ENCODE results near the gene PARVB.

Gene PARVB

GRCh38 chr22:44136786-44137185 is 112.7 kb downstream of the PARVB start:
- DNase-seq (ENCODE audit: low spot score): no peak

- no peak for DNase-seq (ENCODE audit: low spot score)
These were observed 113.3 kb downstream of the PARVB start for GRCh38 chr22:44137415-44137814.

- no peak for DNase-seq (ENCODE audit: low spot score)
These were observed 115.7 kb downstream of the PARVB start for GRCh38 chr22:44139773-44140172.

- no peak for DNase-seq (ENCODE audit: low spot score)
These were observed 118.5 kb downstream of the PARVB start for GRCh38 chr22:44142421-44143104.

- DNase-seq (ENCODE audit: low spot score): no peak
These were observed 119.0 kb downstream of the PARVB start for GRCh38 chr22:44143105-44143474.

GRCh38 chr22:44143579-44143978 is 119.5 kb downstream of the PARVB start:
- DNase-seq (ENCODE audit: low spot score): no peak

- DNase-seq (ENCODE audit: low spot score): no peak
These were observed 120.0 kb downstream of the PARVB start for GRCh38 chr22:44144046-44144569.

GRCh38 chr22:44145544-44145943 is 121.4 kb downstream of the PARVB start:
- DNase-seq (ENCODE audit: low spot score): no peak

- no peak for DNase-seq (ENCODE audit: low spot score)
These were observed 122.2 kb downstream of the PARVB start for GRCh38 chr22:44146088-44146861.

- no peak for DNase-seq (ENCODE audit: low spot score)
These were observed 123.0 kb downstream of the PARVB start for GRCh38 chr22:44147008-44147645.

- no peak for DNase-seq (ENCODE audit: low spot score)
These were observed 123.9 kb downstream of the PARVB start for GRCh38 chr22:44147821-44148574.

- no peak for DNase-seq (ENCODE audit: low spot score)
These were observed 127.6 kb downstream of the PARVB start for GRCh38 chr22:44151676-44152075.

GRCh38 chr22:44153710-44154109 is 129.6 kb downstream of the PARVB start:
- DNase-seq (ENCODE audit: low spot score): no peak

- DNase-seq (ENCODE audit: low spot score): no peak
These were observed 130.4 kb downstream of the PARVB start for GRCh38 chr22:44154436-44154942.

- no peak for DNase-seq (ENCODE audit: low spot score)
These were observed 131.0 kb downstream of the PARVB start for GRCh38 chr22:44155115-44155514.

GRCh38 chr22:44157916-44158618 is 134.0 kb downstream of the PARVB start:
- DNase-seq (ENCODE audit: low spot score): no peak

GRCh38 chr22:44158816-44159215 is 134.7 kb downstream of the PARVB start:
- DNase-seq (ENCODE audit: low spot score): no peak

- no peak for DNase-seq (ENCODE audit: low spot score)
These were observed 135.1 kb downstream of the PARVB start for GRCh38 chr22:44159221-44159620.

- DNase-seq (ENCODE audit: low spot score): no peak
These were observed 135.7 kb downstream of the PARVB start for GRCh38 chr22:44159811-44160210.

GRCh38 chr22:44160421-44160820 is 136.3 kb downstream of the PARVB start:
- no peak for DNase-seq (ENCODE audit: low spot score)

GRCh38 chr22:44161673-44162072 is 137.6 kb downstream of the PARVB start:
- DNase-seq (ENCODE audit: low spot score): no peak
